Stimulated activated CD4-positive, alpha-beta T cell treated with anti-CD3 and anti-CD28 coated beads, Interleukin-15, amount 100 ng/mL, for 24 hours (primary cell): ENCODE data around the gene ADIRF.
"Not testable (repeated sequence)": the region's sequence is repeated elsewhere in the genome, so short reads cannot be mapped to it uniquely, and the experiment has no call there.

Experiments
- DNase-seq: peaks from one replicate; pipeline ENCODE4 v3.0.0-alpha.2; 2020

ADIRF gene

DNA sequence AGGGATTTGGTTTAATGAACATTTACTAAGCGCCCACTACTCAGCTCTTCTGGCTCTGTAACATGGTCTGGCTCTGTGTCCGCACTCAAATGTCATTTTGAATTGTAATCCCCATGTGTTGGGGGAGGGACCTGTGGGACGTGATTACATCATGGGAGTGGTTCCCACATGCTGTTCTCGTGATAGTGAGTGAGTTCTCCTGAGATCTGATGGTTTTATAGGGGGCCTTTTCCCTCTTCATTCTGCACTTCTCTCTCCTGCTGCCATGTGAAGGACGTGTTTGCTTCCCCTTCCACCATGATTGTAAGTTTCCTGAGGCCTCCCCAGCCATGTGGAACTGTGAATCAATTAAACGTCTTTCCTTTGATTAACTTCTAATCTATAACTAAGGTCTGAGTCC is 12.7 kb downstream of the ADIRF start:
- DNase-seq: not testable (repeated sequence)

DNA sequence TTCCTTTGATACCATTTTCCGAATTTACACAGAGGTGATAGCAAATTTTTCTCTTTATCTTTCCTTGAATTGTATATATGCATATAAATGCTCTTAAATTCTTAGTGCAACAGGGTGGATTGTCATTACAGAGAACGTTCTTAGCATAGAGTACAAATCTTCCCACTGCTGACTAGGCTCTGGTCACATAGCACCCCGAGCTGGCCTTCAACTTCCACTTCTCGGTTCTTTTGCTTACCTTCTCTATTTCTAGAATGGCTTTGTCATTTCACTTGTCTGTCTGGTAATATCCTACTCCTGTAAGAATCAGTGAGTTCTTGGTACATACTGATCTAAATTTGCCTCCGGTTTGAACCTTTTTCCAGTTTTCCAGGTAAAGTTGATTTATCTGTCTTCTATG is 13.4 kb downstream of the ADIRF start:
- no peak for DNase-seq

DNA sequence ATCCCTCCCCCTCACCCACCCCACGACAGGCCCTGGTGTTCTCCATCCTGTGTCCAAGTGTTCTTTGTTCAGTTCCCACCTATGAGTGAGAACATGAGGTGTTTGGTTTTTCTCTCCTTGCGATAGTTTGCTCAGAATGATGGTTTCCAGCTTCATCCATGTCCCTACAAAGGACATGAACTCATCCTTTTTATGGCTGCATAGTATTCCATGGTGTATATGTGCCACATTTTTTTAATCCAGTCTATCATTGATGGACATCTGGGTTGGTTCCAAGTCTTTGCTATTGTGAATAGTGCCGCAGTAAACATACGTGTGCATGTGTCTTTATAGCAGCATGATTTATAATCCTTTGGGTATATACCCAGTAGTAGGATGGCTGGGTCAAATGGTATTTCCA is 16.2 kb downstream of the ADIRF start:
- not testable (repeated sequence) for DNase-seq

DNA sequence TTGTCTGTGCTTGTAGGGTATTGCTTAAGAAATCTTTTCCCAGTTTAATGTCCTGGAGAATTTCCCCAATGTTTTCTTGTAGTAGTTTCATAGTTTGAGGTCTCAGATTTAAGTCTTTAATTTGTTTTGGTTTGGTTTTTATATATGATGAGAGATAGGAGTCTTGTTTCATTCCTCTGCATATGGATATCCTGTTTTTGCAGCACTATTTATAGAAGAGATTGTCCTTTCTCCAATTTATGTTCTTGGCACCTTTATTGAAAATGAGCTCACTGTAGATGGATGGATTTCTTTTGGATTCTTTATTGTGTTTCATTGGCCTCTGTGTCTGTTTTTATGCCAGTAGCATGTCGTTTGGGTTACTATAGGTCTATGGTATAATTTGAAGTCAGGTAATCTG is 20.2 kb downstream of the ADIRF start:
- no peak for DNase-seq

DNA sequence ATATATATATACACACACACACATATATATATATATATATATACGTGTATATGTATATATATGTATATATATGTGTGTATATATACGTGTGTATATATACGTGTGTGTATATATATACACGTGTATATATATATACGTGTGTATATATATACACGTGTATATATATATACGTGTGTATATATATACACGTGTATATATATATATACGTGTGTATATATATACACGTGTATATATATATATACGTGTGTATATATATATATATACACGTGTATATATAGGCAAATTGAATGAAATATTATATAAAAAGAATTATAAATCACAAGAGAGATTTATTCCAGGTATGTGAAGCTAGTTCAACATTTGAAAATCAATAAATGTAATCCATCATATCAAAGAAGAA is 23.1 kb downstream of the ADIRF start:
- not testable (repeated sequence) for DNase-seq

DNA sequence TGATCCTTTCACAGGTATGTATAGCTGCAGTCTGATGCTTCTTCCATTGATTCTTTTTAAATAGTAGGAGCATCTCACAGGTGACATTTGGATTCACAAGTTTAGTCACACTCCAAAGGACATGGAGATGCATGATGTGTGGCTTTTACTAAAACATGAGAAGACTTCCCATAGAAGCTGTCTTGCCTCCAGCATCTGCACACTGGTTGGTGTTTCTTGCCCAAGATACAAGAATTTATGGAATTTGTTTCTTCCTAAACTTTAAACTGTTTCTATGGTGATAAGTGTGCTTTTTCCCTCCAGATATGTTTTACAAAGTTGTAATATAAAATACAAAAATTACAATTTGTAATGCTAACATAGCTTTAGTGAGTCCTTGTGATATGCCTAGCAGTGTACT is 24.2 kb downstream of the ADIRF start:
- no peak for DNase-seq

DNA sequence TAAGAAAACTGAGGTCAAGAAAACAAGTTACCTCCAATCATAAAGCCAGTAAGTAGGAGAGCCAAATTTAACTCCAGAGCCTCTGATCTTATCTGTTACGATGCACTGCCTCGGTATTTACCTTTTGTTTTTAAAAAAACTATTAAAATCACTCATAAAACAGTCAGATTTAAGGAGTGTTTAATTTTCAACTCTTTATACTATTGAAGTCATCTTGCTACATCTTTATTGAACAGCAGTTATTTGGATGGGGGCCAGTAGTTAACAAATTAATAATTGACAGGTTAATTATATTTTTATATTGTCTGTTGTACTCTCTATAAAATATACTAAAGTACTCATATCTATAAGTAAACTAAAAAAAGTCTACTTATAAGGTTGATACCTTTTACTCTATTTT is 24.6 kb downstream of the ADIRF start:
- no peak for DNase-seq

DNA sequence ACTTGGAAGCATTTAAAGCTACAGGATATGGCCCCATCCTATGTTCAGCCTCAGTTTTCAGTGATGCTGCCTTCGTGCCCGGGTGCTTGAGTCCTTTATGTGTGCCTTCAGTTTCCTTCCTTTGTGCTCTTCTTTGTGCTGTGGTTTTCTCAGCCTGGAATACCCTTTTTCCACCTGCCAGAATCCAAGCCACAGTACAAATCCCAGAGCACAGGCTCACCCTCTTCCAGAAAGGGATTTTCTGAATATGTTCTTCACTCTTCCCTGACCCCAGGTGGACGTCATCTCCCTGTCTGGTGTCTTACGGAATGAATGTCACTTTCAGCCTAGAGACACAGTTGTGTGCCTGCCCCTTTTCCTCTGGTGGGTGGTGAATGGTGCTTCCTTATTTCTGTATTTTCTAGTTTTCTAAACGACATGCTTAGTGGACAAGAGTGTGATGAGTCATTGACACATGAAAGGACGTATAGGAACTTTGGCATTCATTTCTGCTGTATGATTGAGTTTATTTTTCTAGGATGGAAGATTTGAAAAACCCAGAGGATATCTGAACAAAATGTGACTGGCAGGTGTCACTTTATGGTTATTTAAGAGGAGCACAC is 31.6 kb downstream of the ADIRF start:
- DNase-seq: not testable (repeated sequence)

DNA sequence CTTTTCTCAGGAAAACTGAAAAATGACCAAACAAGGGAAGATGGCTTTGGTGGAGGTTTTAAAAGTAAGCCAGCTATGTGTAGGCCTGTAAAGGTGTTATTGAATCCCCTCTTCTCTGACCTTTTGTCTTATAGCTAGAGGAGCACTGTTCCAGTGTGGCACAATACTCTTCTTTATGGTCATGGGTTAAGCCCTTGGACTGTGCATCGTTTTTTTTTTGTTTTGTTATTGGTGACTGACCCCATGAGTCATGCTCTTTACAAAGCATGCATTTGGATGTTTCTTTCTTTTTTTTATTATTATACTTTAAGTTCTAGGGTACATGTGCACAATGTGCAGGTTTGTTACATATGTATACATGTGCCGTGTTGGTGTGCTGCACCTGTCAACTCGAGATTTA is 32.2 kb downstream of the ADIRF start:
- DNase-seq: no peak

DNA sequence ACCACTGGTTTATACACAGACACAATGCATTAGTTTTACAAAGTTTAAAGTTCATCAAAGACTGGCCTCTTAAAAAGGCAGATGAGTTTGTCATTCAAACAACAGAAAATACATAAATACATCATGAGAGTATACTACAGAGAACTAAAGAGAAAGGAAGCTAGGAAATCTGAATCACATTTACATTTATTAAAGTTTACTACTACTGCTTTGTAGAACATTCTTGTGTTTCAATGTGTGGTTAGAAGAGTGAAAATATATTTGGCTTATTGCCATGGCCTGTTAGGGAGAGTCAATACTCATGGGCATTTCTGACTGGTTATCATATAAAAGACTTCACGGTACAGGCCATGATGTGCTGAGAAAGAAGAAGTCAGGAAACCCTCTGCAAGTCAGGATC is 38.8 kb downstream of the ADIRF start:
- DNase-seq: not testable (repeated sequence)

DNA sequence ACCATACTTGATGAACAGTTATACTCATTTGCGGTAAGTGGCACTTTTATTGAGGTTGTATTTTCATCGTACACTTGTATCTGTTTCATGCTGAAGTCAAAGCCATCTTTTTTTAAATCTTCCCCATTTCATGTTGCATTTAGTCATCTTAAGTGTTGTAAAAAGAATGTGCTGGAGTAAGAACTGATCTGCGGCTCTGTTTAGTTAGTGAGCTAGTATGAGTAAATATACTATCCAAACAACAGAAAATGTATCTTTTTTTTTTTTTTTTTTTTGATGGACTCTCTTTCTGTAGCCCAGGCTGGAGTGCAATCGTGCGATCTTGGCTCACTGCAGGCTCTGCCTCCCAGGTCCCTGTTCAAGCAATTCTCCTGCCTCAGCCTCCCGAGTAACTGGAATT is 39.4 kb downstream of the ADIRF start:
- DNase-seq: not testable (repeated sequence)

DNA sequence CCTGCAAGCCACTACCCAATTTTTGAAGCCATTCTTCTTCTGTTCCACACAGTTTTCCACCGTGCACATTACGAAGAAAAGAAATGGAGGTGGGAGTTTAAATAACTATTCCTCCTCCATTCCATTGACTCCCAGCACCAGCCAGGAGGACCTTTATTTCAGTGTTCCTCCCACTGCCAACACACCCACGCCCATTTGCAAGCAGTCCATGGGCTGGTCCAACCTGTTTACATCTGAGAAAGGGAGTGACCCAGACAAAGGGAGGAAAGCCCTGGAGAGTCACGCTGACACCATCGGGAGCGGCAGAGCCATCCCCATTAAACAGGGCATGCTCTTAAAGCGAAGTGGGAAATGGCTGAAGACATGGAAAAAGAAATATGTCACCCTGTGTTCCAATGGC is 40.0 kb downstream of the ADIRF start:
- DNase-seq: not testable (repeated sequence)

DNA sequence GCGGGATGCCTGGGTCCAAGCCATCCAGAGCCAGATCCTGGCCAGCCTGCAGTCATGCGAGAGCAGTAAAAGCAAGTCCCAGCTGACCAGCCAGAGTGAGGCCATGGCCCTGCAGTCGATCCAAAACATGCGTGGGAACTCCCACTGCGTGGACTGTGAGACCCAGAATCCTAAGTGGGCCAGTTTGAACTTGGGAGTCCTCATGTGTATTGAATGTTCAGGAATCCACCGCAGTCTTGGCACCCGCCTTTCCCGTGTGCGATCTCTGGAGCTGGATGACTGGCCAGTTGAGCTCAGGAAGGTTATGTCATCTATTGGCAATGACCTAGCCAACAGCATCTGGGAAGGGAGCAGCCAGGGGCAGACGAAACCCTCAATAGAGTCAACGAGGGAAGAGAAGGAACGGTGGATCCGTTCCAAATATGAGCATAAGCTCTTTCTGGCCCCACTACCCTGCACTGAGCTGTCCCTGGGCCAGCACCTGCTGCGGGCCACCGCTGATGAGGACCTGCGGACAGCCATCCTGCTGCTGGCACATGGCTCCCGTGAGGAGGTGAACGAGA is 40.9 kb downstream of the ADIRF start:
- not testable (repeated sequence) for DNase-seq

DNA sequence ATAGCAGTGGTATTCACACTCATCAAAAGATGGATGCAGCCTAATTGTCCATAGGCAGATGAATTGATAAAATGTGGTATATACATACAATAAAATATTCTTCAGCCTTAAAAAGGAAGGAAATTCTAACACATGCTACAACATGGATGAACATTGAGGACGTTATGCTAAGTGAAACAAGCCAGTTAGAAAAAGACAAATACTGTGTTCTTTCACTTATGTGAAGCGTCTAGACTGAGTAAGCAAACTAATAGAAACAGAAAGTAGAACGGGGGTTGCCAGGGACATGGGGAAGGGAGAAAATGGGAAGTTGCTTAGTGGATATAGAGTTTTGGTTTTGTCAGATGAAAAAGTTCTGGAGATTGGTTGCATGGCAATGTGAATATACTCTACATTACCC is 45.2 kb downstream of the ADIRF start:
- DNase-seq: not testable (repeated sequence)

DNA sequence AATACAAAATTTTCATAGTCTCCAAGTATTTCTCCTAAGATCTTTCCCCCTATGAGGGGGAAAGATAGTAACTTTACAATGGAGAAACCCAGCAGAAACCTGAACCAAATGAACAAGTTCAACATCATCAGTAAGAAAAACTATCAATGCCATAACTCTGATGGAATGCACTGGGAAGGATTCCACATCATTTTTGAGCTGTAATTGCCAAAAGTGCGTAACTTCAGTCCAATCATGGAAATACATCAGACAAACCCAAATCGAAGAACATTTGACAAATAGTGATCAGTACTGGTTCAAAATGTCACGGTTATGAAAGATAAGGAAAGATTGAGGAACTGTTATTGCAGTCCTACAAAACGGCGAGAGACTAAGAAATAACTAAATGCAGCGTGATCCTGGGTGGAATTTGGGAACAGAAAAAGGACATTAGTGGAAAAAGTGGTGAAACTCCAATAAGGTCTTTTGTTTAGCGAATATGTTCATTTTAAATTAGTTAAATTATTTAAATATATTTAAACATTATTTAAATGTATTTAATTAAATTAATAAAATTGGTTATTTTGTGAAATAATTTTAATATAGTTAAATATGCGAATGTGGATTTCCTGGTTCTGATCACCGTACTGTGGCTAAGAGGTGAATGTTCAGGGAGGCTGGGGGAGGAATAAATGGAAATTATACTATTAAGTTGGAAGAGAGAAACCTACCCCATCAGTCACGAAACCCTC is 46.9 kb downstream of the ADIRF start:
- not testable (repeated sequence) for DNase-seq

DNA sequence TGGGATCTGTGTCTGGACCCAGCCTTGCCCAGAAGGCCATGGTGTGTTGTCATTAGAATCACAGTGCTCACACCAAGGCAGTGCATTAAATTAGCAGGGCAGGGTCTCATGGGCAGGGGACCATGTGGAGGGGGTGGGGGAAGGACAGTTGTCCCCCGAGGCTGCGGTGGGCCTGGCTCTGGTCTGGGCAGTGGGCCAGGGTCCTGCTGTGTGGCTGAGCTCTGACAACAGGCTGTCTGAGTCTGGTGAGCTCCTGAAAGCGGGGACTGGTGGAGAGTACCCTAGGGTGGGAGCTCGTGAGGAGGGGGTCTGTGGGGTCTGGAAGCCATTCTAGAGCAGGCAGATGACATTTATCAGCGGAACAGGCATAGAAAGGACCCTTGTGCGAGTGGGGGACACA is 49.8 kb downstream of the ADIRF start:
- DNase-seq: not testable (repeated sequence)

DNA sequence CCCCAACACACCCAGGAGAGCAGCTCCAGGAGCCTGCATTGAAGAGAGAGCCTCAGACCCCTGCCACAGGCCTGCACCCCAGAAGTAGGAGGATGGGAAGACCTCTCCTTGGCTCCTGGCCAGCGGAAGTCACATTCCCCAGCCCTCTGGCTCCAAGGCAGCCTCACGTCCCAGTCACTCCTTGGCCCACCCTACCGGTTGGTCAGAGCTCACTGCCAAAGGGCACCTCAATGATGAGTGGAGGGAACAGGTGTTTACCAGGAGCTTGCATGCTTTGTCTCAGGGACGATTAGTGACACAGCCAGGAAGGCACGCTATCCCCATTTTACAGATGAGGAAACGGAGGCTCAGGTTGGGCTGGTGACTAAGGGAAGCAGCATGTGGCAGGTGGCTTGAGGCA is 50.8 kb downstream of the ADIRF start:
- not testable (repeated sequence) for DNase-seq

DNA sequence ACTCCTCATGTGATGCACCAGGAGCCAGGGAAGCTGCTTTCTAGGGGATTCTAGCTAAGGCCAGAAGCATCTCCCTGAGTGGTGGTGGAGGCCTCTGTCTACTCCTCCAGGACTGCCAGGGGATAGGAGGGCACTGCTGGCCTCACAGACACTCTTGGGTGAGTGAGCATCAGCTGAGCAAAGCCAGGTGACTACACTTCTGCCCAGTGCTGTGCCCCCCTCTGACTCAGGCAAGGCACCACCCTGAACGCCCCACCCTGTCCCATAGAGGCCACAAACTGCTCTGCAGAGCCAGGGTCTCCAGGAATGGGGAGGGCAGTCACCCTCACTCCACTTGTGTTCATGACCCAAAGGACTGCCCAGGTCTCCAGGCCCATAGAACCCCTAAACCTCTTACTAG is 51.2 kb downstream of the ADIRF start:
- not testable (repeated sequence) for DNase-seq

DNA sequence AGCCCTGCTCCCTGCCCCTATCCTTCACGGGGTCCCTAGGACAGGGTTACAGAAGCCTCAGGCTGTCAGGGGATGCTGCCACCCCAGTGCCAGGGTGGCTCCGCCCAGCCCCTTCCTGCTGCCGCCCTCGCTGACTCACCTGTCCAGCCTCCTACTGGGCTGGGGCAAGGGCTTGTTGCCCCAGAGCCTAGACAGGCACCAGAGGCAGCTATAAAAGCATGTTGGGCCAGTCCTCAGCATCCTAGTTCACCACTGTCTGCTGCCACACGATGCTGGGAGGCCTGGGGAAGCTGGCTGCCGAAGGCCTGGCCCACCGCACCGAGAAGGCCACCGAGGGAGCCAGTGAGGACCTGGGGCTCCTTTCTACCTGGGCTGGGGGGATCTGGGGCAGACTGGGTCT is 51.8 kb downstream of the ADIRF start, which contains the start of gene FAM25A:
Gene FAM25A, plus strand, starts transcription at position 239 of the 400 bp plus-strand sequence. Its CDS starts 31 bp downstream, at position 270.
- DNase-seq: not testable (repeated sequence)
